Activated naive CD4-positive, alpha-beta T cell treated with anti-CD3 and anti-CD28 coated beads, Interleukin-2, amount 50 U/mL, for 72 hours (primary cell): ENCODE results near the gene WWP2. TPM values are rescaled to one million over a fixed set of nuclear protein-coding genes. Genes with fewer than 3 reads are reported as not detected.
"Not testable (repeated sequence)": the region's sequence is repeated elsewhere in the genome, so short reads cannot be mapped to it uniquely, and the experiment has no call there.

Experiments
- ATAC-seq, 2 donors: fragments of 150-1000 bp; cut with Tn5 transposase; 2 replicates each; pipeline ENCODE4 v1.10.0; 2021; ENCODE audit warnings: mild to moderate bottlenecking in 2 of 2, moderate library complexity in 2 of 2
- DNase-seq, 2 donors: peaks; one replicate each; pipeline ENCODE4 v3.0.0; 2021 to 2022; ENCODE audit warnings: low spot score in 2 of 2
- H3K27ac Mint-ChIP-seq, 2 donors: one replicate each; pipeline ENCODE4 v1.8.0; 2022; ENCODE audit warnings: mild to moderate bottlenecking in 2 of 2, mixed read lengths in 2 of 2
- H3K36me3 Mint-ChIP-seq, 2 donors: one replicate each; pipeline ENCODE4 v1.8.0; 2022; ENCODE audit warnings: mixed read lengths in 2 of 2
- H3K9me3 Mint-ChIP-seq, 2 donors: one replicate each; pipeline ENCODE4 v1.8.0; 2022; ENCODE audit warnings: mixed read lengths in 2 of 2
- total RNA-seq, 2 donors: library from RNA; stranded (reverse); gene quantifications; one replicate each; pipeline ENCODE4 v1.2.3, GENCODE V29; 2022

WWP2 gene
- 10 to 100 TPM; 48.2 to 51.9 TPM for total RNA-seq

GRCh38 chr16:69761983-69762813, at the start of gene WWP2:
Gene WWP2, plus strand, starts transcription at chr16:69762332. Its CDS starts 24,679 bp downstream, at chr16:69787011.
- ATAC-seq (peak; percentile 90 to 91), DNase-seq (peak; percentile 72 to 81)
- peak within 1 kb of the TSS; percentile 90 to 97 for H3K27ac Mint-ChIP-seq
- H3K9me3 Mint-ChIP-seq, result no peaks in the 10 kb centered on the region
- peaks cover 5 to 15% of the 10 kb centered on the region in 2 donors for H3K36me3 Mint-ChIP-seq

- H3K27ac Mint-ChIP-seq, result no peak overlapping the region
- no peaks in the 10 kb centered on the region for H3K36me3 Mint-ChIP-seq
- no peaks in the 10 kb centered on the region for H3K9me3 Mint-ChIP-seq
- ATAC-seq, result no peak
- no peak for DNase-seq
These were observed 49.1 kb upstream of the WWP2 start for GRCh38 chr16:69712914-69713581.

- no peaks in the 10 kb centered on the region for H3K9me3 Mint-ChIP-seq
- ATAC-seq (no peak), DNase-seq (no peak)
- H3K27ac Mint-ChIP-seq, result peak overlapping the region in 1 of 2 donors; percentile 70
- H3K36me3 Mint-ChIP-seq, result no peaks in the 10 kb centered on the region
These were observed 45.1 kb upstream of the WWP2 start for GRCh38 chr16:69717066-69717465.

- Mint-ChIP-seq H3K27ac (no peak overlapping the region), H3K9me3 (no peaks in the 10 kb centered on the region), H3K36me3 (no peaks in the 10 kb centered on the region)
- ATAC-seq (no peak), DNase-seq (no peak)
These were observed 43.9 kb upstream of the WWP2 start for GRCh38 chr16:69718111-69718764.

GRCh38 chr16:69720822-69721430, 41.2 kb upstream of the WWP2 start:
- peaks cover 0 to under 1% of the 10 kb centered on the region in 2 donors for H3K36me3 Mint-ChIP-seq
- ATAC-seq, result no peak
- no peaks in the 10 kb centered on the region for H3K9me3 Mint-ChIP-seq

GRCh38 chr16:69721441-69721957, 40.6 kb upstream of the WWP2 start:
- no peak for ATAC-seq
- peak overlapping the region in 1 of 2 donors; percentile 6 for H3K27ac Mint-ChIP-seq
- H3K36me3 Mint-ChIP-seq, result peaks cover 3 to 6% of the 10 kb centered on the region in 2 donors
- H3K9me3 Mint-ChIP-seq, result no peaks in the 10 kb centered on the region
- DNase-seq, result no peak

More at GRCh38 chr16:69720822-69721430, 41.2 kb upstream of the WWP2 start:
- H3K27ac Mint-ChIP-seq, result no peak overlapping the region
- no peak for DNase-seq

- Mint-ChIP-seq H3K9me3 (no peaks in the 10 kb centered on the region), H3K36me3 (peaks cover 8 to 14% of the 10 kb centered on the region in 2 donors), H3K27ac (no peak overlapping the region)
- ATAC-seq (no peak), DNase-seq (no peak)
These were observed 37.7 kb upstream of the WWP2 start for GRCh38 chr16:69724414-69724873.

- Mint-ChIP-seq H3K9me3 (no peaks in the 10 kb centered on the region), H3K27ac (peak overlapping the region; percentile 44 to 98)
These were observed 37.1 kb upstream of the WWP2 start for GRCh38 chr16:69724981-69725479.

GRCh38 chr16:69725480-69726312, 36.4 kb upstream of the WWP2 start:
- Mint-ChIP-seq H3K9me3 (no peaks in the 10 kb centered on the region), H3K36me3 (peaks cover 8 to 14% of the 10 kb centered on the region in 2 donors), H3K27ac (peak overlapping the region; percentile 96 to 98)
- no peak for ATAC-seq
- DNase-seq, result peak in 1 of 2 donors; percentile 52

More at GRCh38 chr16:69724981-69725479, 37.1 kb upstream of the WWP2 start:
- ATAC-seq, result no peak
- peak in 1 of 2 donors; percentile 43 for DNase-seq
- H3K36me3 Mint-ChIP-seq, result peaks cover 8 to 14% of the 10 kb centered on the region in 2 donors

GRCh38 chr16:69726313-69727060, 35.6 kb upstream of the WWP2 start, which contains the start of gene NQO1:
Gene NQO1, minus strand, starts transcription at chr16:69726560. Its CDS starts 121 bp downstream, at chr16:69726439.
- DNase-seq, result peak; percentile 90 to 91
- ATAC-seq, result peak; percentile 99 to 100
- H3K36me3 Mint-ChIP-seq, result peaks cover 8 to 14% of the 10 kb centered on the region in 2 donors
- H3K9me3 Mint-ChIP-seq, result no peaks in the 10 kb centered on the region
- H3K27ac Mint-ChIP-seq, result peak within 1 kb of the TSS; percentile 96 to 98

GRCh38 chr16:69727916-69728270, 34.2 kb upstream of the WWP2 start:
- Mint-ChIP-seq H3K36me3 (peaks cover 8 to 14% of the 10 kb centered on the region in 2 donors), H3K27ac (peak overlapping the region; percentile 82 to 98), H3K9me3 (no peaks in the 10 kb centered on the region)
- no peak for ATAC-seq
- no peak for DNase-seq

- H3K36me3 Mint-ChIP-seq, result peaks cover 8 to 14% of the 10 kb centered on the region in 2 donors
These were observed 33.1 kb upstream of the WWP2 start for GRCh38 chr16:69729030-69729429.

GRCh38 chr16:69731280-69731679, 30.9 kb upstream of the WWP2 start:
- H3K9me3 Mint-ChIP-seq, H3K27ac Mint-ChIP-seq, ATAC-seq, DNase-seq: not testable (repeated sequence)
- H3K36me3 Mint-ChIP-seq, result peaks cover 7 to 10% of the 10 kb centered on the region in 2 donors

More at GRCh38 chr16:69729030-69729429, 33.1 kb upstream of the WWP2 start:
- ATAC-seq, DNase-seq, H3K27ac Mint-ChIP-seq, H3K9me3 Mint-ChIP-seq: not testable (repeated sequence)

GRCh38 chr16:69732101-69732500, 30.0 kb upstream of the WWP2 start:
- Mint-ChIP-seq H3K27ac (no peak overlapping the region), H3K9me3 (no peaks in the 10 kb centered on the region), H3K36me3 (peaks cover 0 to 2% of the 10 kb centered on the region in 2 donors)
- DNase-seq, result no peak
- ATAC-seq, result no peak
